Measurements from ENCODE around the gene FADS1. TPM values are rescaled to one million over a fixed set of nuclear protein-coding genes. Genes with fewer than 3 reads are reported as not detected.

The FADS1 gene
- polyA plus RNA-seq, 1 donor (not counting 4 experiments of a cell fraction or from before 2014, with no cell fraction given) = 34.0 TPM

GRCh38 chr11:61833471-61833870 is 16.7 kb upstream of the FADS1 start:
- H3K9ac ChIP-seq (ENCODE audit: control insufficient read depth, extremely low read depth, insufficient read depth, low read length) = no peak overlapping the region
- H3K27ac ChIP-seq (ENCODE audit: control insufficient read depth, insufficient read depth, low read length) = no peak overlapping the region
- peaks cover 5% of the 10 kb centered on the region for H4K20me1 ChIP-seq (ENCODE audit: control insufficient read depth, extremely low read depth, insufficient read depth, low read length)
- FAIRE-seq (no peak), DNase-seq (ENCODE audit: low read depth, low spot score) (no peak)
- H3K36me3 ChIP-seq (ENCODE audit: control insufficient read depth in 2 of 2, extremely low read depth in 1 of 2, insufficient read depth in 2 of 2, low read length in 2 of 2) = peaks cover 7 to 15% of the 10 kb centered on the region in 2 experiments
- no peak for TF ChIP-seq EZH2 (IDR thresholded peaks at IDR 0.05; ENCODE audit: low read length)
- TF ChIP-seq CTCF (optimal IDR thresholded peaks at IDR 0.05 in 1 of 3, IDR thresholded peaks at IDR 0.05 in 1 of 3, conservative IDR thresholded peaks at IDR 0.05 in 1 of 3; ENCODE audit: extremely low read depth in 1 of 3, insufficient read depth in 2 of 3, low read length in 3 of 3) = no peak
- H3K4me3 ChIP-seq (ENCODE audit: control insufficient read depth in 2 of 3, extremely low read depth in 1 of 3, insufficient read depth in 2 of 3, low read depth in 1 of 3, low read length in 3 of 3) = no peak overlapping the region
- H3K4me2 ChIP-seq (ENCODE audit: control insufficient read depth, extremely low read depth, insufficient read depth, low read depth, low read length) = no peak overlapping the region
- no peaks in the 10 kb centered on the region for H3K9me1 ChIP-seq (ENCODE audit: control insufficient read depth, extremely low read depth, insufficient read depth, low read length)
- no peaks in the 10 kb centered on the region for H3K27me3 ChIP-seq (ENCODE audit: control insufficient read depth, extremely low read depth, insufficient read depth, low read length)
- peaks cover 58% of the 10 kb centered on the region for H3K79me2 ChIP-seq (ENCODE audit: control insufficient read depth, insufficient read depth, low read length)
- dilution Hi-C loops (cut with MboI; ENCODE audit: extremely low pct_ligation_motif_present, low sequenced_read_pairs) = no loop called here
- H2AFZ ChIP-seq (ENCODE audit: control insufficient read depth, low read length) = no peak overlapping the region
- H3K4me1 ChIP-seq (ENCODE audit: control insufficient read depth, extremely low read depth, insufficient read depth, low read length) = peaks cover 32% of the 10 kb centered on the region
- no peaks in the 10 kb centered on the region for H3K9me3 ChIP-seq (ENCODE audit: control insufficient read depth, low read depth, low read length)

GRCh38 chr11:61832754-61833153 is 16.0 kb upstream of the FADS1 start:
- H3K79me2 ChIP-seq (ENCODE audit: control insufficient read depth, insufficient read depth, low read length) = peaks cover 61% of the 10 kb centered on the region
- H3K9me3 ChIP-seq (ENCODE audit: control insufficient read depth, low read depth, low read length) = no peaks in the 10 kb centered on the region
- peaks cover 32% of the 10 kb centered on the region for H3K4me1 ChIP-seq (ENCODE audit: control insufficient read depth, extremely low read depth, insufficient read depth, low read length)
- dilution Hi-C loops (cut with MboI; ENCODE audit: extremely low pct_ligation_motif_present, low sequenced_read_pairs) = no loop called here
- H3K9me1 ChIP-seq (ENCODE audit: control insufficient read depth, extremely low read depth, insufficient read depth, low read length) = no peaks in the 10 kb centered on the region
- no peaks in the 10 kb centered on the region for H3K27me3 ChIP-seq (ENCODE audit: control insufficient read depth, extremely low read depth, insufficient read depth, low read length)
- peaks cover 5% of the 10 kb centered on the region for H4K20me1 ChIP-seq (ENCODE audit: control insufficient read depth, extremely low read depth, insufficient read depth, low read length)
- H3K27ac ChIP-seq (ENCODE audit: control insufficient read depth, insufficient read depth, low read length) = no peak overlapping the region
- no peak overlapping the region for H3K9ac ChIP-seq (ENCODE audit: control insufficient read depth, extremely low read depth, insufficient read depth, low read length)
- peaks cover 5 to 9% of the 10 kb centered on the region in 2 experiments for H3K36me3 ChIP-seq (ENCODE audit: control insufficient read depth in 2 of 2, extremely low read depth in 1 of 2, insufficient read depth in 2 of 2, low read length in 2 of 2)
- no peak for FAIRE-seq
- no peak overlapping the region for H3K4me2 ChIP-seq (ENCODE audit: control insufficient read depth, extremely low read depth, insufficient read depth, low read depth, low read length)
- DNase-seq (ENCODE audit: low read depth, low spot score) = no peak
- no peak for TF ChIP-seq CTCF (optimal IDR thresholded peaks at IDR 0.05 in 1 of 3, IDR thresholded peaks at IDR 0.05 in 1 of 3, conservative IDR thresholded peaks at IDR 0.05 in 1 of 3; ENCODE audit: extremely low read depth in 1 of 3, insufficient read depth in 2 of 3, low read length in 3 of 3)
- TF ChIP-seq EZH2 (IDR thresholded peaks at IDR 0.05; ENCODE audit: low read length) = no peak
- H2AFZ ChIP-seq (ENCODE audit: control insufficient read depth, low read length) = no peak overlapping the region
- H3K4me3 ChIP-seq (ENCODE audit: control insufficient read depth in 2 of 3, extremely low read depth in 1 of 3, insufficient read depth in 2 of 3, low read depth in 1 of 3, low read length in 3 of 3) = no peak overlapping the region

Measured in keratinocyte (primary cell).